Fibroblast of skin of back (primary cell): Measurements from ENCODE around the gene SYNPO2.
A peak's percentile ranks its signal among the peaks of the same experiment; 100 is the strongest.

ENCODE experiments used
- DNase-seq: peaks from one replicate; pipeline ENCODE4 v3.0.0-alpha.2; 2013

SYNPO2 gene

DNA sequence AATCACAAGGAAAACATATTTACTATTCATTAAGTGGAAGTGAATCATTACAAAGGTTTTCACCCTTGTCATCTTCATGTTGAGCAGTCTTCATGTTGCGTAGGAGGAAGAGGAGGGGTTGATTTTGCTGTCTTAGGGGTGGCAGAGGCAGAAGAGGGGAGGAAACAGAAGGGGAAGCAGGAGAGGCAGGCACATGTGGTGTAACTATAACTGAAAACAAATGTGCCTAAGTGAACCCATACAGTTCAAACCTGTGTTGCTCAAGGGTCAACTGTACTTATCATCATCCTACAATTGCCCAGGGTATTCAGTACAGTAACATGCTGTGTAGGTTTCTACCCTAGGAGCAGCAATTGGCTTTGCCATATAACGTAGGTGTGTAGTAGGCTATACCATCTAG lies 47.2 kb downstream of the SYNPO2 start:
- no peak for DNase-seq

- DNase-seq, result no peak
Measured at GRCh38 chr4:118936406-118936805, 47.8 kb downstream of the SYNPO2 start.

- DNase-seq, result no peak
Measured at GRCh38 chr4:118939169-118939783, 50.6 kb downstream of the SYNPO2 start.

GRCh38 chr4:118941149-118941548 lies 52.5 kb downstream of the SYNPO2 start:
- DNase-seq, result peak; percentile 45

DNA sequence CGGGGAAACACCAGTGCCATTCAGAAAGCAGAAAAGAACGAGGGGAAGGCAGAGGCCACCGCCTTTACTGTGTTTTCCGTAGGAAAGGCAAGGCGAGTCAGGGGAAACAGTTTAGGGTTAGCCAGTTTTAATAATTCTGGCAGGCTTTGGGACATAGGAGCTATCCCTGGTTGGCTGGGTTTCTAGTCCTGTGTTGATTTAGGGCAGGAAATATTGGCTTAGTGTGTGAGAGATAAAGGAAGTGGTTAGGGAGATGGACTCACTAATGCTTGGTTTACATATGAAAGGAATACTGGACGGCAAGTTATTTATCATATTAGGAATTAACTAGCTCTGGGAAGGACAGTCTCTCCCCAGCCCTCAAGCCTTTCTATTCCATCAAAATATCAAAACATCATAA lies 53.1 kb downstream of the SYNPO2 start:
- DNase-seq, result peak; percentile 54

DNA sequence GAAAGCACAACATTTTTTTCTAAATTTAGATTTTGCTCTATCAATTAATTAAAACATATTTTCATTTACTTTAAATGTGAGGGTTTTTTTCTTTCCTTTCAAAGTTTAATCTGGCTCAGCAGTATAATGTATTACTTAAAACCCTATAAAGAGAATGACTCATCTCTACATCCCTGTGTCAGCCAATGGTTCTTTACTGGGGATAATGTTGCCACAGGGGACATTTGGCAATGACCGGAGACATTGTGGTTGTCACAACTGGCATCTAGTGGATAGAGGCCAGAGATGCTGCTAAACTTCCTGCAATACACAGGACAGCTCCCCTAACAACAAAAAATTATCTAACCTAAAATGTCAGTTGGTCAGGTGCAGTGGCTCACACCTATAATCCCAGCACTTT lies 53.8 kb downstream of the SYNPO2 start:
- DNase-seq, result peak; percentile 66

DNA sequence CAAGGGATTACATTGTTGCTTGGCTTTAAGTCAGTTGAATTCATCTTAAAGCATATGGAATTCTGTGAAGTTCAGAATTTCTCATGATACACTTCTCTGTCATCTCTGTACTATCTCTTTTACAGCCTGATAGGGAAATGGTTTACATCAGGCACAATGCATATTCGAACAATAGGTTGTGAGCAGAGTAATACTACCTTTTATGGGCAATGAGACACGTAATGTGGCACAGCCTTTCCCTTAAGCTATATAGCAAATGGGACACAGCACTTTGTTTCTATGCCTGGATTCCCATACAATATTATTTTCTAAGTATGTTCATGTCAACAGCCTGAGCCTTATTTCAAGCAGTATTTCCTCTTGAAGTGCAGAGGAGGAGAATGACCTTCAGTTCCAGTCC lies 58.4 kb downstream of the SYNPO2 start:
- DNase-seq, result no peak

DNA sequence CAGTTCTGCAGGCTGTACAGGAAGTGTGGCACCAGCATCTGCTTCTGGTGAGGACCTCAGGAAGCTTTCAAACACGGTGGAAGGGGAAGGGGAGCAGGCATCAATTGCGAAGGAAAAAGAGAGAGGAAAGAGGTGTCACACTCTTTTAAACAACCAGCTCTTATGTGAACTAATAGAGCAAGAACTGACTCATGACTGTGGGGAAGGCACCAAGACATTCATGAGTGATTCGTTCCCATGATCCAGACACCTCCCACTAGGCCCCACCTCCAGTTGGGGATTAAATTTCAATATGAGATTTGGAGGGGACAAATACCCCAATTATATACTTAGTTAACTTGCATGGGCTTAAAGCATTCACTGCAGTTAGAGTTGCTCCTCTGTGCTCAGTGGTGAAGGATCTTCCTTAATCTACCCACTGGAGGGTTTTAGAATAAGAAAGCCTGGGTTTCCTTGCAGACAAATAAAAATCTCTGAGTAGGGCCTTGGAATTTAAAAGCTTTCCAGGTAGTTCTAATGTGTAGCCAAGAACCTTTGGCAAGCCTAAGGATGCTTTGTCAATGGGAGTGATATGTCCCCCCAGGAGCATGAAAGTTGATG lies 60.0 kb downstream of the SYNPO2 start:
- peak; percentile 43 for DNase-seq

GRCh38 chr4:118950224-118950623 lies 61.6 kb downstream of the SYNPO2 start:
- no peak for DNase-seq

GRCh38 chr4:118950929-118951570 lies 62.4 kb downstream of the SYNPO2 start:
- no peak for DNase-seq

DNA sequence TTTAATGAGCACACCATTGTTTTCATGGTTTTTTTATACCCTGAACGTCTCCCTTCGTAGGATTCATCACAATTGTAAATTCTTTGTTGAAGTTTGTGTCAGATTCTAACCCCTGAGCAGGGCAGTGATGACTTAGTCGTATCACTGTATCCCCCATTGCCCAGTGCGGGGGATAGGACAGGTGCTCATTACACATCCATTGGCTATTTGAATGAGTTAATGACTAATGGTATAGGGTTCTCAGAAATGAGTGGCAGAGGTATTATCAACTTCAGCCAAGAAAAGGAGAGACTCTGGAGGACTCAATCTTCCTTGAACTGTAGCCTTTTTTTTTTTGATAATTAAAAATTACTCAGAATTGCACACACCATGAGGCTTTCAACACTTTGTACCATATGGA lies 64.6 kb downstream of the SYNPO2 start:
- peak; percentile 82 for DNase-seq

DNA sequence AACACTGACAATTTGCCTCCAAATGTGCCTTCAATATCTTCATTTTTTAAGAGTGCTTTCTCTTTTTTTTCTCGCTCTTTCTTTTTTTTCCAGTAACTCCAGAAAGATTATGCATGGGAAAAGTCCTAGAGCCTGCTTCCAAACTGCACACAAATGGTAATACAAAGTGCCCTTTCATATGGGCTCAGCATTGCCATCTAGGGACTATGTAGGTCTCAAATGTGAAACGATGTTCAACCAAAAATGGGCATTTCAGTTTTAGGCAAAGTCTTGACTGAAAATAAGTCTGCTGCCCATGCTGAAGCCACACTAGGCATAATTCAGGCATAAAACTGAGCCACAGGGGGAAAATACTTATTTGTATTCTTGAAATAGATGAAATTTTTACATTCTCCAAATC lies 65.6 kb downstream of the SYNPO2 start:
- DNase-seq, result peak; percentile 73

GRCh38 chr4:118955515-118955914 lies 66.9 kb downstream of the SYNPO2 start:
- peak; percentile 86 for DNase-seq

- peak; percentile 67 for DNase-seq
Measured at GRCh38 chr4:118957722-118958445, 69.2 kb downstream of the SYNPO2 start.

DNA sequence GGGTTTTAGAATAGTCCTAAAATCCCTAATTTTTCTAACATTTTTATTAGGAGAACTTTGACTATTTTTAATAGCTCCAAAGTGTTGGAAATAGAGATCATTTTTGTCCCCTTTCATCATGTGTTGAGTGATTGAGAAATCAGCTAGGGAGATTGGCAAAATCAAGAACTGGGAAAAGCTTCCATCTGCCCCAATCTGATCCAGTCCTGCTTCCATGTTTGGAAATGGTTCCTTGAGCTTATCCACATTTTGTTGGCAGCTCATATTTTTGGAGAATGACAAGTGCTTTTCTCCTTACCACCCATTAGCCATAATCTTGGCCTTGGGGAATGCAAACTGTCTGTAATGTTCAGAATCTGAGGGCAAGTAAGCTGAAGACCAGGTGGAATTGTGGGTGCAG lies 73.9 kb downstream of the SYNPO2 start:
- DNase-seq, result no peak

DNA sequence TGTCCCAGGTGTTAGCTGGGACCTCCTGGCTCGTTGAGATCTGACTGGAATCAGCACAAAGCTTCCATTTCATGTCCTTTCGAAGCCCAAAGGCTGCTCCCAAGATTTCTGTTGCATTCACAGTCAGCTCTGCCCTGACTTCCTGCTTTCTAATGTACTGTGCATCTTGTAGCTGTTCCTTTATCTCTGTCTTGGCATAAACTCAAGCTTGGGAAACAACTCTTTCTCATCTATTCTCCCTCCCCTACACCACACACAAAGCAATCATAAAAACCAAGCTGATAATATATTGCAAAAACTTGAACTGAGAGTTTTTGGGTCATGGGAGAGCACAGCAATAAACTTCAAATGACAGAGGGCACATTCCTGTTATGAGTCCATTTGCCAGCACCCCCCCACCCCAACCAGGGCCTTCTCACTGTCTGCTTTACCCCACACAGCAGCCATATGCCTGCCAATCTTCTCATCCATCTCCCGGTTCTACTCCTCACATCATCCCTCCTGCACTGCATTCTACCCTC lies 76.3 kb downstream of the SYNPO2 start:
- peak; percentile 64 for DNase-seq

GRCh38 chr4:118967393-118967792 lies 78.7 kb downstream of the SYNPO2 start:
- peak; percentile 71 for DNase-seq

DNA sequence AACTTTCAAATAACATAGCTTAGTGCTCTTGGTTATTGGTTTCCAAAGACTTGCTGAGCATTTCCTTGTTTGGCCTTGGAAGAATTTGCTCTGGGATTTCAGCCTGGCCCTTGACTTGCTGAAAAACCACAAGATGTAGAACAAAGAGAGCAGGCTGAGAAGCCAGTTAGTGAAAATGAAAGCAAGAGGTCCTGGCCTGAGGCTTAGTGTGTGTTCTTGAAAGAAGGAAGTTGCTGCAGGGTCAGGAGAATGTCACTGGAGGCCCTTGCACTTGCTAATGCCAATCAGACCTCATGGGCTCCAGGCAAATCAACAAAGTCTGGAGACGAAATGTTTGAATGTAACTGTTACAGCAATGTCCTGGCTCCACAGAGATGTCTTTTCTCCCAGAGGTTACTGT lies 79.4 kb downstream of the SYNPO2 start:
- DNase-seq, result peak; percentile 93

GRCh38 chr4:118968813-118969212 lies 80.2 kb downstream of the SYNPO2 start:
- no peak for DNase-seq

- peak; percentile 80 for DNase-seq
Measured at GRCh38 chr4:118969359-118969758, 80.7 kb downstream of the SYNPO2 start.

DNA sequence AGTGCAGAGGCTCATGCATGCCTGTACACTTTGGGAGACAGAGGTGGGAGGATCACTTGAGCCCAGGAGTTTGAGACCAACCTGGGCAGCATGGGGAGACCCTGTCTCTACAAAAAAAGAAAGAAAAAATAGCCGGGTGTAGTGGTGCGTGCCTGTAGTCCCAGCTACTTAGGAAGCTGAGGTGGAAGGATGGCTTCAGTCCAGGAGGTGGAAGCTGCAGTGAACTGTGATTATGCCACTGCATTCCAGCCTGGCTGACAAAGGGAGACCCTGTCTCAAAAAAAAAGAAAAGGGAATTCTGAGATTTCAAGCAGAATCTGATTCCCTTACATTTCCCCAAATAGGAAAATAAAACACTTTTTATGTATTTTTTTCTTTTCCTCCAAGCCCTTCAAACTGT lies 83.5 kb downstream of the SYNPO2 start:
- DNase-seq, result no peak

DNA sequence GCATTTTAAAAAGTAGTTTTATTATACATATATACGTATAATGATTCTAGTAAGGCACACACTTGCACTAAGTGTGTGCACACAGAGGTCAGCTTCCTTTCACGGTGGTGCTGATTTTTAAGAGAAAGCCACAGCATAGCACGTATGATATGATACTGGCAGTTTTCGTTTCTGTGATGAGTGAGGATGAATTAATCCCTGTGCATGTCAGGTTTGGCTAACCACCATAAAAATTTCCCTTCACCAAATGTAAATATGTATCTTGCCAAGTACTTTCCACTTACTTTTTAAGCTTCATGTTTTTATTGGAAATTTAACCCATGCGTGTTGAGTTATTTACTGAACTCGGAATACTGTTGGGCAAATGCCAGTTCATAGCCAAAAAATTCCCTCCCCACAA lies 84.6 kb downstream of the SYNPO2 start:
- DNase-seq, result peak; percentile 68

GRCh38 chr4:118974758-118975157 lies 86.1 kb downstream of the SYNPO2 start:
- peak; percentile 78 for DNase-seq
